ENCODE data around the gene BPIFA2.
"Not testable (repeated sequence)": the region's sequence is repeated elsewhere in the genome, so short reads cannot be mapped to it uniquely, and the experiment has no call there.

The BPIFA2 gene

GRCh38 chr20:33167859-33168258 lies at the start of gene BPIFA2:
Gene BPIFA2, plus strand, starts transcription at chr20:33168159. Its CDS starts 987 bp downstream, at chr20:33169146.
- DNase-seq (ENCODE audit: low spot score) = no peak

- DNase-seq (ENCODE audit: low spot score) = no peak
Observed at GRCh38 chr20:33119725-33120720, 47.9 kb upstream of the BPIFA2 start.

- no peak for DNase-seq (ENCODE audit: low spot score)
Observed at GRCh38 chr20:33120934-33121333, 47.0 kb upstream of the BPIFA2 start.

GRCh38 chr20:33122297-33122696 lies 45.7 kb upstream of the BPIFA2 start:
- DNase-seq (ENCODE audit: low spot score) = not testable (repeated sequence)

- DNase-seq (ENCODE audit: low spot score) = no peak
Observed at GRCh38 chr20:33124261-33124660, 43.7 kb upstream of the BPIFA2 start.

GRCh38 chr20:33124994-33125393 lies 43.0 kb upstream of the BPIFA2 start:
- DNase-seq (ENCODE audit: low spot score) = no peak

GRCh38 chr20:33125983-33126382 lies 42.0 kb upstream of the BPIFA2 start:
- DNase-seq (ENCODE audit: low spot score) = no peak

GRCh38 chr20:33127422-33128097 lies 40.4 kb upstream of the BPIFA2 start:
- no peak for DNase-seq (ENCODE audit: low spot score)

GRCh38 chr20:33130568-33131061 lies 37.3 kb upstream of the BPIFA2 start:
- DNase-seq (ENCODE audit: low spot score) = no peak

- DNase-seq (ENCODE audit: low spot score) = no peak
Observed at GRCh38 chr20:33131949-33132473, 35.9 kb upstream of the BPIFA2 start.

GRCh38 chr20:33132513-33133372 lies 35.2 kb upstream of the BPIFA2 start:
- no peak for DNase-seq (ENCODE audit: low spot score)

- no peak for DNase-seq (ENCODE audit: low spot score)
Observed at GRCh38 chr20:33133373-33133941, 34.5 kb upstream of the BPIFA2 start.

GRCh38 chr20:33137195-33137594 lies 30.8 kb upstream of the BPIFA2 start:
- no peak for DNase-seq (ENCODE audit: low spot score)

GRCh38 chr20:33139467-33139866 lies 28.5 kb upstream of the BPIFA2 start:
- no peak for DNase-seq (ENCODE audit: low spot score)

GRCh38 chr20:33145521-33145920 lies 22.4 kb upstream of the BPIFA2 start:
- DNase-seq (ENCODE audit: low spot score) = no peak

GRCh38 chr20:33147299-33147698 lies 20.7 kb upstream of the BPIFA2 start:
- no peak for DNase-seq (ENCODE audit: low spot score)

GRCh38 chr20:33148040-33148439 lies 19.9 kb upstream of the BPIFA2 start:
- DNase-seq (ENCODE audit: low spot score) = no peak

- no peak for DNase-seq (ENCODE audit: low spot score)
Observed at GRCh38 chr20:33154252-33154651, 13.7 kb upstream of the BPIFA2 start.

GRCh38 chr20:33158637-33159385 lies 9.1 kb upstream of the BPIFA2 start:
- DNase-seq (ENCODE audit: low spot score) = no peak

GRCh38 chr20:33159713-33160112 lies 8.2 kb upstream of the BPIFA2 start:
- no peak for DNase-seq (ENCODE audit: low spot score)

GRCh38 chr20:33160681-33161080 lies 7.3 kb upstream of the BPIFA2 start:
- no peak for DNase-seq (ENCODE audit: low spot score)
